ENCODE data around the gene JMJD8. TPM values are rescaled to one million over a fixed set of nuclear protein-coding genes. Genes with fewer than 3 reads are reported as not detected.

The JMJD8 gene
- total and polyA plus RNA-seq, 4 donors, result 21.2 to 52.6 (median 33.4) TPM

- Histone ChIP-seq H3K9me3 (ENCODE audit: control insufficient read depth in 4 of 4, low read length in 3 of 4) (no peaks in the 10 kb centered on the region), H3K36me3 (ENCODE audit: control insufficient read depth in 4 of 4, insufficient read depth in 3 of 4, low read depth in 1 of 4, low read length in 3 of 4) (peaks cover 0 to 5% (median 0%) of the 10 kb centered on the region in 4 donors), H3K4me3 (ENCODE audit: low read depth in 1 of 3, low read length in 3 of 3) (peak within 1 kb of the TSS in 2 of 3 donors; percentile 23 to 43), H3K9ac (ENCODE audit: low read depth in 1 of 2, low read length in 2 of 2) (no peak within 1 kb of the TSS), H3K27me3 (ENCODE audit: control insufficient read depth in 4 of 4, insufficient read depth in 4 of 4, low read length in 3 of 4) (peaks cover 0 to 2% (median 0%) of the 10 kb centered on the region in 4 donors), H3K4me1 (ENCODE audit: control insufficient read depth in 4 of 4, insufficient read depth in 4 of 4, low read length in 3 of 4) (peaks cover 8 to 24% (median 17%) of the 10 kb centered on the region in 4 donors), H3K27ac (ENCODE audit: low read depth in 1 of 2, low read length in 2 of 2) (no peak within 1 kb of the TSS)
- DNase-seq (ENCODE audit: low spot score), result peak; percentile 49
- TF ChIP-seq ATF3 (IDR thresholded peaks at IDR 0.05) (no peak), HNF4G (IDR thresholded peaks at IDR 0.05) (no peak), FOXA1 (IDR thresholded peaks at IDR 0.05) (no peak), SP1 (IDR thresholded peaks at IDR 0.05) (no peak), RAD21 (IDR thresholded peaks at IDR 0.05) (no peak), TAF1 (conservative IDR thresholded peaks at IDR 0.05) (no peak), HNF4A (conservative IDR thresholded peaks at IDR 0.05) (no peak), JUND (IDR thresholded peaks at IDR 0.05) (no peak), GABPA (IDR thresholded peaks at IDR 0.05 in 1 of 2, conservative IDR thresholded peaks at IDR 0.05 in 1 of 2) (no peak), YY1 (IDR thresholded peaks at IDR 0.05) (no peak), REST (IDR thresholded peaks at IDR 0.05) (no peak)
- TF ChIP-seq, protein P1, sequence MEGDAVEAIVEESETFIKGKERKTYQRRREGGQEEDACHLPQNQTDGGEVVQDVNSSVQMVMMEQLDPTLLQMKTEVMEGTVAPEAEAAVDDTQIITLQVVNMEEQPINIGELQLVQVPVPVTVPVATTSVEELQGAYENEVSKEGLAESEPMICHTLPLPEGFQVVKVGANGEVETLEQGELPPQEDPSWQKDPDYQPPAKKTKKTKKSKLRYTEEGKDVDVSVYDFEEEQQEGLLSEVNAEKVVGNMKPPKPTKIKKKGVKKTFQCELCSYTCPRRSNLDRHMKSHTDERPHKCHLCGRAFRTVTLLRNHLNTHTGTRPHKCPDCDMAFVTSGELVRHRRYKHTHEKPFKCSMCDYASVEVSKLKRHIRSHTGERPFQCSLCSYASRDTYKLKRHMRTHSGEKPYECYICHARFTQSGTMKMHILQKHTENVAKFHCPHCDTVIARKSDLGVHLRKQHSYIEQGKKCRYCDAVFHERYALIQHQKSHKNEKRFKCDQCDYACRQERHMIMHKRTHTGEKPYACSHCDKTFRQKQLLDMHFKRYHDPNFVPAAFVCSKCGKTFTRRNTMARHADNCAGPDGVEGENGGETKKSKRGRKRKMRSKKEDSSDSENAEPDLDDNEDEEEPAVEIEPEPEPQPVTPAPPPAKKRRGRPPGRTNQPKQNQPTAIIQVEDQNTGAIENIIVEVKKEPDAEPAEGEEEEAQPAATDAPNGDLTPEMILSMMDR (IDR thresholded peaks at IDR 0.05; ENCODE audit: low read depth, low read length, missing input control), result no peak
- TF ChIP-seq, protein P2, sequence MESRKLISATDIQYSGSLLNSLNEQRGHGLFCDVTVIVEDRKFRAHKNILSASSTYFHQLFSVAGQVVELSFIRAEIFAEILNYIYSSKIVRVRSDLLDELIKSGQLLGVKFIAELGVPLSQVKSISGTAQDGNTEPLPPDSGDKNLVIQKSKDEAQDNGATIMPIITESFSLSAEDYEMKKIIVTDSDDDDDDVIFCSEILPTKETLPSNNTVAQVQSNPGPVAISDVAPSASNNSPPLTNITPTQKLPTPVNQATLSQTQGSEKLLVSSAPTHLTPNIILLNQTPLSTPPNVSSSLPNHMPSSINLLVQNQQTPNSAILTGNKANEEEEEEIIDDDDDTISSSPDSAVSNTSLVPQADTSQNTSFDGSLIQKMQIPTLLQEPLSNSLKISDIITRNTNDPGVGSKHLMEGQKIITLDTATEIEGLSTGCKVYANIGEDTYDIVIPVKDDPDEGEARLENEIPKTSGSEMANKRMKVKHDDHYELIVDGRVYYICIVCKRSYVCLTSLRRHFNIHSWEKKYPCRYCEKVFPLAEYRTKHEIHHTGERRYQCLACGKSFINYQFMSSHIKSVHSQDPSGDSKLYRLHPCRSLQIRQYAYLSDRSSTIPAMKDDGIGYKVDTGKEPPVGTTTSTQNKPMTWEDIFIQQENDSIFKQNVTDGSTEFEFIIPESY (IDR thresholded peaks at IDR 0.05), result no peak
- 3% methylated on average over 88 of the region's 88 CpGs for WGBS
Observed at GRCh38 chr16:726438-727290, 42.5 kb upstream of the JMJD8 start, which contains the start of the genes CCDC78 and HAGHL. TSS of gene CCDC78 (minus strand) at chr16:726443. CDS start at chr16:726367, 76 bp downstream. TSS of gene HAGHL (plus strand) at chr16:727106. CDS start at chr16:727510, 404 bp downstream.

DNA sequence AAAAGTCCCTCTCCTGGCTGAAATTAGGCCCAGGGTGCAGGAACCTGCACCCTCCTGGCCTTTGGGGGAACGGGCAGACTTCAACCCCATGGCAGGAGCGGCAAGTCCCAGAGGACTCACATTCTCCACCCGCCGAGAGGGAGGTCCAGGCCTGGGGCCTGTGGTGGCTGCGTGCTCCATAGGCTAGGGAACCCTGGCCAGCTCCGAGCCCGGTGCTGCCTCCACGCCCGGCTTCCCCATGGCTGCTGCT is 42.0 kb upstream of the JMJD8 start:
- Histone ChIP-seq H3K4me3 (ENCODE audit: low read depth in 1 of 3, low read length in 3 of 3) (no peak overlapping the region), H3K9me3 (ENCODE audit: control insufficient read depth in 4 of 4, low read length in 3 of 4) (no peaks in the 10 kb centered on the region)

More for the DNA sequence above, 42.0 kb upstream of the JMJD8 start:
- peaks cover 0 to 2% (median 0%) of the 10 kb centered on the region in 4 donors for H3K27me3 ChIP-seq (ENCODE audit: control insufficient read depth in 4 of 4, insufficient read depth in 4 of 4, low read length in 3 of 4)
- no peak for DNase-seq (ENCODE audit: low spot score)
- TF ChIP-seq NR2F2 (IDR thresholded peaks at IDR 0.05), result no peak
- TF ChIP-seq HNF4A (conservative IDR thresholded peaks at IDR 0.05), result no peak
- TF ChIP-seq FOXA1 (IDR thresholded peaks at IDR 0.05), result no peak
- TF ChIP-seq, protein P1 (IDR thresholded peaks at IDR 0.05; ENCODE audit: low read depth, low read length, missing input control), result no peak
- no peak for TF ChIP-seq GABPA (IDR thresholded peaks at IDR 0.05 in 1 of 2, conservative IDR thresholded peaks at IDR 0.05 in 1 of 2)
- no peak for TF ChIP-seq ATF3 (IDR thresholded peaks at IDR 0.05)
- no peak for TF ChIP-seq SP1 (IDR thresholded peaks at IDR 0.05)
- TF ChIP-seq MAX (IDR thresholded peaks at IDR 0.05), result no peak
- no peak for TF ChIP-seq FOXA2 (IDR thresholded peaks at IDR 0.05)
- TF ChIP-seq TAF1 (conservative IDR thresholded peaks at IDR 0.05), result no peak
- no peak for TF ChIP-seq YY1 (IDR thresholded peaks at IDR 0.05)
- H3K4me1 ChIP-seq (ENCODE audit: control insufficient read depth in 4 of 4, insufficient read depth in 4 of 4, low read length in 3 of 4), result peaks cover 8 to 28% (median 21%) of the 10 kb centered on the region in 4 donors
- H3K36me3 ChIP-seq (ENCODE audit: control insufficient read depth in 4 of 4, insufficient read depth in 3 of 4, low read depth in 1 of 4, low read length in 3 of 4), result peaks cover 0 to 3% (median 0%) of the 10 kb centered on the region in 4 donors
- 20% methylated on average over 9 of the region's 9 CpGs for WGBS
- H3K9ac ChIP-seq (ENCODE audit: low read depth in 1 of 2, low read length in 2 of 2), result no peak overlapping the region
- no peak overlapping the region for H3K27ac ChIP-seq (ENCODE audit: low read depth in 1 of 2, low read length in 2 of 2)
